Measurements from ENCODE around the gene SULT2B1.
"Not testable (repeated sequence)": the region's sequence is repeated elsewhere in the genome, so short reads cannot be mapped to it uniquely, and the experiment has no call there.

SULT2B1 gene

GRCh38 chr19:48558018-48558684 lies 6.2 kb downstream of the SULT2B1 start:
- DNase-seq (ENCODE audit: low spot score), result peak; percentile 41

DNA sequence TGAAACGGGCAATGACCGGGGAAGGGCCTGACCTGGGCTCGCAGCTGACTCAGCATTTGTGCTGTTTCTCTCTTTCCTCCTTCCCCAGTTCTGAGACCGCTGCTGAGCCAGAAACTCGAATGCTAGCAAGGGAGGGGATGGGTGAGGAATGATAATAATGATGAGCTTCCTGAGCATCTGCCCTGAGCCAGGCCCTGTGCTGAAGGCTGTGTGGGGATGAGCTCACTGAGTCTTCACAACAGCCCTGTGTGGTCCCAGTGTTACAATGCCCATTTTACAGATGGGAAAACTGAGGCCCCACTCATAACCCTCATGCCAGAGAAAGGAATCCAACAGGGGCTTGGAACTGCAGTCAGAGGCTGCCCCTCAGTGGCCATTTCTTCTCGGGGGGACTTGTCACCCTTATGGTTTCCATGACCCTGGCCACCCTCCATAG lies 8.1 kb downstream of the SULT2B1 start:
- peak; percentile 41 for DNase-seq (ENCODE audit: low spot score)

GRCh38 chr19:48561412-48561811 lies 9.4 kb downstream of the SULT2B1 start:
- no peak for DNase-seq (ENCODE audit: low spot score)

- DNase-seq (ENCODE audit: low spot score), result no peak
Measured at GRCh38 chr19:48565090-48565489, 13.1 kb downstream of the SULT2B1 start.

DNA sequence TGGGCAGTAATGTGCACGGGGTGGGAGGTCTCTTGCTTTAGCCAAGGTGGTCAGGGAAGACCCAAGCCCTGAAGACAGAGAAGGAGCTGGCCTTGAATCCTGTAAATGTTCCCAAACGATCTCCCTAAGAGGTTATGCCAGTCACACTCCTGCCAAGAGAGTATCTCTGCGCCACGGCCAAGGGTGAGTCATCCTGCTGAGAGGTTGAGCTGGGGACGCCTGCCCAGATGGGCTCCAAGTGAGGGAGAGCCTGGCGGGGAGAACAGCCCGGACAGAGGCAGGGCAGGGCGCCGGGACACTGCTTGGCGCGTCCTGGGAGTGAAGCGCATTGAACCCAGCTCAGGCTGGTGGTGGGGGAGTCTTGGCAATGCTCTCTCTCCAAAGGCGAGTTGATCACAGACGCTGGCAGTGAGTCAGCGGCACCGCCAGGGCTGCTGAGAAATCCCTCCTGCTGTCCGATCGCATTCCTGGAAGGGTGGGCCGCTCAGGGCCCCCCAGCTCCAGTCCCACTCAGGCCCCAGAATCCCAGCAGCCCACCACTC lies 16.4 kb downstream of the SULT2B1 start:
- DNase-seq (ENCODE audit: low spot score), result peak; percentile 52

DNA sequence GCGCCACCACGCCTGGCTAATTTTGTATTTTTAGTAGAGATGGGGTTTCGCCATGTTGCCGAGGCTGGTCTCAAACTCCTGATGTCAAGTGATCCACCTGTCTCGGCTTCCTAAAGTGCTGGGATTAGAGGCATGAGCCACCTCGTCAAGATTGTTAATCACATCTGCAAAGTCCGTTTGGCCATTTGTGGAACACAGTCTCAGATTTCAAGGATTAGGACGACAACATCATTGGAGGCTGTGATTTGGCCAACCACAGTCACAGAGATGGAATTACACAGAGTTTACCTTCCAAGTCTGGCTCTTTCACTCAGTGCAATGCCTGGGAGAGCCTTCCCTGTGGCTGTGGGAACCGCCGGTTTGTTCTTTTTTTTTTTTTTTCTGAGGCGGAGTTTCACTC lies 17.8 kb downstream of the SULT2B1 start:
- peak; percentile 42 for DNase-seq (ENCODE audit: low spot score)

DNA sequence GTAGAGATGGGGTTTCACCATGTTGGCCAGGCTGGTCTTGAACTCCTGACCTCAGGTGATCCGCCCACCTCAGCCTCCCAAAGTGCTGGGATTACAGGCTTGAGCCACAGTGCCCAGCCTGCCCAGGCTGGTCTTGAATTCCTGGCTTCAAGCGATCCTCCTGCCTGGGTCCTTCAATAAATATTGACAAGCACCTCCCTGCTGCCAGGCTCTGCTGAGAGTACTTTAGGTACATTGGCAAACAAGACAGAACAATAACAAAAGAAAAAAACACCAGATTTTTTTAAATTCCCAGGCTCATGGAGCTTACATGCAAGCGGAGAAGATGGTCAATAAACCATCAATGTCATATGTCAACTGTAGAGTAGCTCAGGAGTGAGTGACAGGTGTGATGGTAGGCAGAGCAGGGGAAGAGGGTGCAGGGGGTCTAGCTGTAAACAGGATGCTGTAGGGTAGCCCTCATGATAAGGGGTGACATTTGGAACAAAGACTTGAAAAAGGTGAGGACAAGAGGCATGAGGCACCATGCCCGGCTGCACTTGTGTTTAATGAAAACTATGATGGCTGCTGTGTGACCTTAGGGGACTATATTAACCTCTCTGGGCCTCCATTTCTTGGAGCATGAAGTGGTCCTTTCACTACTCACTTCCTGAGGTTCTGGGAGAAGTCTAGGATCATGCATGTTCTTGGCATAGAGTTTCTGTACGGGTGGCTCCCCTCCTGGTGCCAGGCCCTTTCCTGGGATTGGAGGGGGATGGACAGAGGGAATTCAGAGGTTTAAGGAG lies 19.6 kb downstream of the SULT2B1 start:
- no peak for DNase-seq (ENCODE audit: low spot score)

DNA sequence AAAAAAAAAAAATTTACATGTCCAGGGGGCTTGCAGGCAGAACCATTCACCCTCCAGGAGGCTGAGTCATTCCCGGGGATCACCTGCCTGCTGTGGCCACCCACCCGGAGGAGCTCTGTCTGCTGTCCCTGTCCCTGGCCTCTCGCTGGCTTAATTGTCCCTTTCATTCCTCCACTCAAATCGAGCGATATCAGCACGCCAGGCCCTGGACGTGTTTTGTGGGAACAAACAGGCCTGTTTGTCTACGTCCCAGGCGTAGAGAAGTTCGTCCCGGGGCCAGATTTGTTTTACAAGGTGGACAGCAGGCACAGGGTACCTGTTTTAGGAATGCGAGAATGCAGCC lies 21.2 kb downstream of the SULT2B1 start:
- DNase-seq (ENCODE audit: low spot score), result no peak

DNA sequence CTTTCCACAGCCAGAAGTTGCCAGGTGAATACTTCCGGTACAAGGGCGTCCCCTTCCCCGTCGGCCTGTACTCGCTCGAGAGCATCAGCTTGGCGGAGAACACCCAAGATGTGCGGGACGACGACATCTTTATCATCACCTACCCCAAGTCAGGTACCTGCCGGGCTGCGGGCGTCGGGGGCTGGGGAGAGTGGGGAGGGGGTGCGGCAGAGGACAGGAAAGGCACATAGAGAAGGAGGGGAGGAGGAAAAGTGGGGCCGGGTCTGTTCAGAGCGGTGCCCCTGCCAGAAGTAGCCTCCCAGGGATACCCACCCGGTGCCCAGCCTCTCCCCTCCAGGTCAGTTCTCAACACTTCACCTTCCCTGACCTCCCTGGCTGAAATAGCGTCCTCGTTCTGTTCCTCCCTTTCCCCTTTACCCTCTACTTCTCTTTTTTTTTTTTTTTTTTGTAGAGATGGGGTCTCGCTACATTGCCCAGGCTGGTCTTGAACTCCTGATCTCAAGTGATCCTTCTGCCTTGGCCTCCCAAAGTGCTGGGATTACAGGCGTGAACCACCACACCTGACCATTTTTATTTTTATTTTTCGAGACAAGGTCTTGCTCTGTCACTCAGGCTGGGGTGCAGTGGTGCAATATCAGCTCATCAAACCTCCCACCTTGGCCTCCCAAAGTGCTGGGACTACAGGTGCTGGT lies 24.1 kb downstream of the SULT2B1 start:
- no peak for DNase-seq (ENCODE audit: low spot score)

- DNase-seq (ENCODE audit: low spot score), result not testable (repeated sequence)
Measured at GRCh38 chr19:48577908-48578307, 25.9 kb downstream of the SULT2B1 start.

- no peak for DNase-seq (ENCODE audit: low spot score)
Measured at GRCh38 chr19:48578891-48579290, 26.9 kb downstream of the SULT2B1 start.

GRCh38 chr19:48582168-48582567 lies 30.2 kb downstream of the SULT2B1 start:
- no peak for DNase-seq (ENCODE audit: low spot score)

DNA sequence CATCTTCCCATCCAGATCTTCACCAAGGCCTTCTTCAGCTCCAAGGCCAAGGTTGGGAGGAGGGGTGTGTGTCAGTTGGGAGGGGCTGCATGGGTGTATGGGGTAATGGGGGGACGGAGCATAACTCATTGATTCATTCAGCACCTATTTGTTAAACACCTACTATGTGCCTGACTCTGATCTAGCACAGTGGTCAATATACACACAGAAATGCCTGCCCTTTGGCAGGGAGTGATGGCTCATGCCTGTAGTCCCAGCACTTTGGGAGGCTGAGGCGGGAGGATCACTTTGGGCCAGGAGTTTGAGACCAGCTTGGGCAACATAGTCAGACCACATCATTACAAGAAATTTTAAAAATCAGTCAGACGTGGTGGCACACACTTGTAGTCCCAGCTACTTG lies 35.4 kb downstream of the SULT2B1 start:
- no peak for DNase-seq (ENCODE audit: low spot score)

DNA sequence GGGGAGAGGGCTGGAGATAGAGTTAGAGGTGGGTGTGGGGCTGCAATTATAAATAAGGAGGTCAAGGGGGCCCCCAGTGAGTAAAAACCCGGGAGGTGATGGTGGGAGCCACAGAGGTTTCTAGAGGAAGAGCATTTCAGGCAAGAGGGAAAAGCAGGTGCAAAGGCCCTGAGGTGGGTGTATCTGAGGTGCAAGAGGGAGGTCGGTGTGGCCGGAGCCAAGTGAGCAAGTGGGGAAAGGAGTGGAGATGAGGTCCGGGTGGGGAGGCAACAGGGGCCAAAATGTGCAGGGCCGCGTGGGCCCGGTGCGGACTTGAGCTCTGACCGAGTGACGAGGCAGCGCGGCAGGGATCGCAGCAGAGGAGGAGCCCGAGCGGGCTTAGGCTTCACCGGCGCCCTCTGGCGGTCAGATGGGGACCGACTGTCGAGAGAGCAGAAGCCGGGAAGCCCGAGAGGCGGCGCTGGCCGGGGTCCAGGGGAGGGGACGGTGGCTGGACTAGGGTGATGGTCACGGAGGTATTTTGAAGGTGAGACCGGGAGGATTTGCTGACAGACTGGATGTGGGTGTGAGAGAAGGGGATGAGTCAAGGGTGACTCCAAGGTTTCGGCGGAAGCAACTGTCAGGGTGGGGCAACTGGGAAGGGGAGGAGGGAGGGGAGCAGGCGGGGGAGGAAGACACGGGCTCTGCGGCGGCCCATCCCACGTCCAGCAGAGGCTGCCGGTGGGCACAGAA lies 36.9 kb downstream of the SULT2B1 start:
- DNase-seq (ENCODE audit: low spot score), result peak; percentile 93

DNA sequence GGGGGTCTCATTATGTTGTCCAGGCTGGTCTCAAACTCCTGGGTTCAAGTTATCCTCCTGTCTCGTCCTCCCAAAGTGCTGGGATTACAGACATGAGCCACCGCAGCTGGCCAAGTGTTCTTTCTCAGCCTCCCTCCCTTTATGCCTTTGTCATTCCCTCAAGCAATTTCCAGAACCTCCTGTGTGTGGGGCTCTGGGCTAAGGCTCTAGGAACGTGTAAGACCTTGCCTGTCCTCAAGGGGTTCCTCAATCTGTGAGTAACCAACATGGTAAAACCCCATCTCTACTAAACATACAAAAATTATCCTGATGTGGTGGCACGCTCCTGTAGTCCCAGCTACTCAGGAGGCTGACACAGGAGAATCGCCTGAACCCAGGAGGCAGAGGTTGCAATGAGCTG lies 39.0 kb downstream of the SULT2B1 start:
- DNase-seq (ENCODE audit: low spot score), result no peak

GRCh38 chr19:48595171-48595570 lies 43.2 kb downstream of the SULT2B1 start:
- DNase-seq (ENCODE audit: low spot score), result no peak

- peak; percentile 26 for DNase-seq (ENCODE audit: low spot score)
Measured at GRCh38 chr19:48595833-48596232, 43.9 kb downstream of the SULT2B1 start.

GRCh38 chr19:48596237-48596636 lies 44.3 kb downstream of the SULT2B1 start:
- no peak for DNase-seq (ENCODE audit: low spot score)

- peak; percentile 29 for DNase-seq (ENCODE audit: low spot score)
Measured at GRCh38 chr19:48596679-48597465, 44.9 kb downstream of the SULT2B1 start.

- peak; percentile 34 for DNase-seq (ENCODE audit: low spot score)
Measured at GRCh38 chr19:48598996-48599700, 47.2 kb downstream of the SULT2B1 start.
